Measurements from ENCODE around the gene CCDC154. TPM values are rescaled to one million over a fixed set of nuclear protein-coding genes. Genes with fewer than 3 reads are reported as not detected.
A peak's percentile ranks its signal among the peaks of the same experiment; 100 is the strongest.

CCDC154 gene
- total and polyA plus RNA-seq, 2 of the 4 experiments (the other 2 are of a cell fraction), result 0.09 TPM; not detected in 1

- no peaks in the 10 kb centered on the region for H3K4me1 ChIP-seq (ENCODE audit: control insufficient read depth, insufficient read depth, low read length)
- H3K14ac ChIP-seq (replicated peaks; ENCODE audit: low read depth, low read length), result no peak overlapping the region
- ChIA-PET CTCF (no interaction called here), POLR2A (ENCODE audit: unreplicated experiment) (no interaction called here)
- peak overlapping the region; percentile 23 for H2AFZ ChIP-seq (replicated peaks; ENCODE audit: low read length, poor library complexity)
- no peak overlapping the region for H2BK5ac ChIP-seq (ENCODE audit: low read depth, low read length, poor library complexity, severe bottlenecking)
- peaks cover 54% of the 10 kb centered on the region for H3K36me3 ChIP-seq (ENCODE audit: control insufficient read depth, insufficient read depth, low read length)
- no peak overlapping the region for H2BK20ac ChIP-seq (ENCODE audit: low read depth, low read length)
- no peak overlapping the region for H3K27ac ChIP-seq (ENCODE audit: insufficient read depth, low read length)
- H3K9me1 ChIP-seq (ENCODE audit: insufficient read depth, low read length), result no peaks in the 10 kb centered on the region
- no TSS peak for BruUV-seq (replicated peaks)
- H3K9me3 ChIP-seq (ENCODE audit: control insufficient read depth, insufficient read depth, low read length), result no peaks in the 10 kb centered on the region
- H3K79me1 ChIP-seq (ENCODE audit: low read depth in 1 of 2, low read length in 2 of 2), result peaks cover 0 to 4% of the 10 kb centered on the region in 2 experiments; a peak in 1 of 4 replicates
- H3K27me3 ChIP-seq (ENCODE audit: control insufficient read depth, insufficient read depth, low read length), result no peaks in the 10 kb centered on the region
- H4K20me1 ChIP-seq (ENCODE audit: insufficient read depth, low read length), result no peaks in the 10 kb centered on the region
- no peak overlapping the region for H2BK120ac ChIP-seq (ENCODE audit: low read depth, low read length)
- H4K5ac ChIP-seq (ENCODE audit: low read depth, low read length), result no peak overlapping the region
- no peak for DNase-seq
- intact Hi-C loops (cut with micrococcal nuclease), result no loop called here
- in situ Hi-C loops (cut with MboI; ENCODE audit: low sequenced_read_pairs), result no loop called here
- H3K4ac ChIP-seq (ENCODE audit: low read depth, low read length), result no peak overlapping the region
- H3K9ac ChIP-seq (ENCODE audit: low read depth, low read length), result no peak overlapping the region
- H4K91ac ChIP-seq (ENCODE audit: insufficient read depth, low read depth, low read length), result no peak overlapping the region
- H2AK9ac ChIP-seq (replicated peaks; ENCODE audit: low read depth, low read length, poor library complexity), result no peak overlapping the region
- no peak overlapping the region for H3K4me2 ChIP-seq (ENCODE audit: low read depth, low read length)
- H3K18ac ChIP-seq (ENCODE audit: low read depth, low read length), result no peak overlapping the region
- no peak overlapping the region for H2AK5ac ChIP-seq (ENCODE audit: low read depth, low read length)
- H3K4me3 ChIP-seq (ENCODE audit: insufficient read depth, low read depth, low read length), result no peak overlapping the region
- no peak for ATAC-seq (ENCODE audit: low read depth)
- dilution Hi-C loops (cut with HindIII; ENCODE audit: low sequenced_read_pairs, unreplicated experiment), result no loop called here
- no peak overlapping the region for H3K23ac ChIP-seq (ENCODE audit: low read depth, low read length)
- no peak overlapping the region for H2BK15ac ChIP-seq (ENCODE audit: low read depth, low read length)
- WGBS, 2 experiments (ENCODE audit: extremely low coverage in 2 of 2, insufficient read length in 1 of 2), result 94% methylated on average over 17 of the region's 41 CpGs; no CpG with 5 or more reads in 1 of the 2 experiments
- no peak overlapping the region for H3K56ac ChIP-seq (ENCODE audit: extremely low read depth, insufficient read depth, low read length)
- H4K8ac ChIP-seq (ENCODE audit: low read depth in 2 of 2, low read length in 2 of 2), result no peak overlapping the region
- TF ChIP-seq RAD21 (IDR thresholded peaks at IDR 0.05; ENCODE audit: low read length) (no peak), USF2 (IDR thresholded peaks at IDR 0.05; ENCODE audit: low read depth, low read length) (no peak), RCOR1 (IDR thresholded peaks at IDR 0.05; ENCODE audit: insufficient replicate concordance, low read length) (no peak), FOS (IDR thresholded peaks at IDR 0.05; ENCODE audit: low read depth, low read length) (no peak), CEBPB (IDR thresholded peaks at IDR 0.05; ENCODE audit: low read depth, low read length) (no peak), CTCF (conservative IDR thresholded peaks at IDR 0.05; ENCODE audit: low read depth, low read length) (no peak), ELK1 (IDR thresholded peaks at IDR 0.05; ENCODE audit: borderline replicate concordance, low read depth, low read length) (no peak), POLR2A (IDR thresholded peaks at IDR 0.05; ENCODE audit: low read depth, low read length) (no peak), MAFK (IDR thresholded peaks at IDR 0.05; ENCODE audit: low read depth, low read length) (no peak), BHLHE40 (IDR thresholded peaks at IDR 0.05; ENCODE audit: low read depth, low read length) (no peak), SMC3 (IDR thresholded peaks at IDR 0.05; ENCODE audit: low read depth, low read length) (no peak), MAZ (IDR thresholded peaks at IDR 0.05; ENCODE audit: borderline replicate concordance, low read depth, low read length) (no peak), CHD1 (IDR thresholded peaks at IDR 0.05; ENCODE audit: low read depth, low read length) (no peak), NFE2L2 (IDR thresholded peaks at IDR 0.05; ENCODE audit: low read depth, low read length) (no peak)
These were observed 11.1 kb upstream of the CCDC154 start for GRCh38 chr16:1455190-1456171.

Measured in IMR-90 (cell line).